HG02943 (cell line): ENCODE measurements around the gene UGT1A7.

ENCODE experiments used
- ATAC-seq: cut with Tn5 transposase; IDR thresholded peaks from one replicate; pipeline ENCODE4 v1.9.1; 2021; ENCODE audit warnings: mild to moderate bottlenecking, low read depth, moderate library complexity; ENCODE audit not compliant: unreplicated experiment

The UGT1A7 gene

DNA sequence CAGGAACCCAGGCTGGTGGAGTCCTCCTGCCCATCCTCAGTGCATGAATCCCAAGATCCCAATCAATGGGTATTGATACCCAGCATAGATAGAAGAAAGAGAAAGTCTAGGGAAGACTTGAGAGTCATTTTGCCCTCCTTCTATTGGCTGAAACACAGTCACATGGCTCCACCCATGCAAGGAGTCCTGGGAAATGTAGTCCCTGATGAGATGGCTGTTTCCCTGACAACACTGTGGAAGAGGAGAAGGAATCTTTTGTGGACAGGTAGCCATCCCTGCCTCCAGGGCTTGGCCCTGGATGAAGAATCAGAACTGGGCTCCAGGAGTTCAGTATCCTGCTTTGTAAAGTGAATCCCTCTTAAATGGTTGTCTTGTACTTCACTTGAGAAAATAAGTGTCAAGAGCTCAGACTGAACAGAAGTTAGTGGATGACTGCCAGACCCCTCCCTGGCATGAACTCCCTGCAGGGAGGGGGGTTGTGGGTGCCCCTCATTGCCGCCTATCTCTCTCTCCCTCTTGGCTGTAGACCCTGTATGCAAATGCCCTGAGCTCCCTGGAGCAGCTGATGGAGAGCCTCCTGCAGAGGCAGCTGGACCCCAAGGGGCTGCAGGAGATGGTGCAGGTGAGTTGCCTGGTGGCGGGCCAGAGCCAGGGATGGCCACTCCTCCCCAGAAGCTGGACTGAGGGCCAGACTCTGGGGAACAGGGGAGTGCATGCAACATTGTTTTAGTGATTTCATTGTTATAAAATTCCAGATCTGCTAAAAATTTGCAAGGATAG is 132.5 kb downstream of the UGT1A7 start:
- ATAC-seq, result no peak

DNA sequence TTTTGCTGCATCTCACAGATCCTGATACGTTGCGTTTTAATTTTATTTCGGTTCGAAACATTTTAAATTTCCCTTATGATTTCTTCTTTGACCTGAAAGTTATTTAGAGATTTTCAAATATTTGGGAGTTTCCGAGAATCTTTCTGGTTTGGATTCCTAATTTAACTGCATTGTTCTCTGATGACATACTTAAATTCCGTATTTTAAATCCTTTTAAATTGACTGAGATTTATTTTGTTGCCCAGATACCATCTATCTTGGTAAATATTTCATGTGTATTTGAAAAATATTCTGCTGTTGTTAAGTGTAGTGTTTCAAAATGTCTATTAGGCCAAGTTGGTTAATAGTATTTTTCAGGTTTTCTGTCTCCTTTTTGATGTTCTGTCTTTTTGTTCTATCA is 134.2 kb downstream of the UGT1A7 start:
- ATAC-seq, result no peak

DNA sequence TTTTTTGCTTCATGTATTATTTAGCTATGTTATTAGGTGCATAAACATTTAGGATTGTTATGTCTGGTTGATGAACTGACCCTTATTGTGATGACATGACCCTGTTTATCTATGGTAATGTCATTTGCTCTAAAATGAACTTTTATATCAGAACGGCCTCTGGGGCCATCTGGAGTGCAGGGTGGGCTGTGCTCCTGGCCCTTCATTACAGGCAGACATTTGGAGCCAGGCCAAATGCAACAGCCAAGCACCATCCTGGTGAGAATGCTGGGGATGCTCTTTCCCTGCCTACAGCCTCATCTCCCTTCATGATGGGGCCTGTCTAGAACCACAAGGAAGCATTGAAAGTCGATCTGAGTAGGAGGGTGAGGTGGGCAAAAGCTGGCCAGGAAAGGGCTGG is 134.6 kb downstream of the UGT1A7 start:
- ATAC-seq, result no peak

DNA sequence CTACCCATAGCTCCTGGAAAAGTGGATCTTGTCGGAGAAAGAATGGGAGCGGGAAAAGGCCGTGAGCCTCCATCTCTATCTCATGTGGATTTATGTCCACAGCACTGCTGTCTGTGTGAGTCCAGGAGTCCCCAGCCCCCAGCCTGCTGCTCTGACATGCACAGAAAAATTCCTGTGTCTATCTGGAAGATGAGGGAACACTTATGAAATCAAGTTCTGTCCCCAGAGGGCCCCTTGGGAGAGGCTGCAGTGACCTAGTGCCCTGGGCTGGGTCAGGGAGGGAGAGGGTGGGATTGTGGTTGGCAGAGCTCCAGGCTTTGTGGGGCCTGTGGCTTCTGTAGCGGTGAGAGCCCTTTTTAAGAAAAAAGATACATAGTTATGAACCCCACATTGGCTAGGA is 135.1 kb downstream of the UGT1A7 start:
- ATAC-seq, result no peak

DNA sequence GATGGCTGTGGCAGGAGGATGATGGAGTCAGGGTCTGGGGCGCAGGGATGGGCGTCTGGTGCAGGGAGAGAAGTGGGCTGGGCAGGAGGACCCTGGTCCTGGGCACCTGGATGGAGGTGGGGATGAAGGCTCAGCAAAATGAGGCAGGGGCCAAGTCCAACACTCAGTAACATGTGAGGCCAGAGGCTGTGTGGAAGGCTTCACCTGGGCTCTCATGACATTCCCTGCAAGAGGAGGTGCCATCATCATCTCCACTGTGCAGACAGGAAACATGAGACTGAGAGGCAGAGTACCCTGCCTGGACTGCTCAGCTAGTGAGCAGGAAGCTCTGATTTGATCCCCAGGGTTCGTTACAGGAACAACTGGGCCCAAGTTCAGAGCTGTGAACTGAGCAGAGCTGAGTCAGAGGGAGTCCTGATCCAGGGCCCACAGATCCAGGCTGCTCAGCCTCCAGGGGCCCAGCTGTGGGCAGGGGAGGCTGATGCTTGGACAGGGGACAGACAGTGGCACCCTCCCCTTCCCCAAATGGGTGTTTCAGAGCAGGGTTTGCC is 135.7 kb downstream of the UGT1A7 start:
- ATAC-seq, result no peak

DNA sequence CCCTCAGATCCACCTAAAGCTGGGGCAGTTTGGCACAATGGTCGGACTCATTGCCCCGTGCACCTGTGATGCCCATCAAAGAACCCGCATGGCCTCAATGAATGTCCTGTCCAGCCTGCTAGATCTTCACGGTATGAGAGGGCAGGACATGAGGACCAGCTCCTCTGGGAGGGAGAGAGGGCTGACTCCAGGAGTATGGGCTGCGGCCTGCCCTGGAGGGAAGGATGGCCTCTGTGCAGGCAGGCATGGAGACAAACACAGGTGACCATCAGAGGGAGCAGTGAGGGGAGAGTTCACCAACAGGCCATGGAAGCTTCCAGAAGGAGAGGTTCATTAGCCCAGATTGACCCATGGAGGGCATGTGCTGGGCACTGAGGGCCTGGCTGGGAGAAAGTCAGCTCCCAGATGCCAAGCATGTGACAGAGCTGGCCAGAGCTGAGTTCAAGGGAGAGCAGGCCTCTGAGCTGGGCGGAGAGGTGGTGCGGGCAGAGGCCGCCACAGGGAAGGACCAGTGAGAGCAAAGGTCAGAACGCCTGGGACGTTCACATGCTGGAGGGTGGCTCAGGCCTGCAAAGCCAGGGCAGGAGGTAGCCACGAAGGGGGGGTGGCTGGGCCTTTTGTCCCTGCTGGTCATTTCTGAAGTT is 136.4 kb downstream of the UGT1A7 start:
- ATAC-seq, result no peak

DNA sequence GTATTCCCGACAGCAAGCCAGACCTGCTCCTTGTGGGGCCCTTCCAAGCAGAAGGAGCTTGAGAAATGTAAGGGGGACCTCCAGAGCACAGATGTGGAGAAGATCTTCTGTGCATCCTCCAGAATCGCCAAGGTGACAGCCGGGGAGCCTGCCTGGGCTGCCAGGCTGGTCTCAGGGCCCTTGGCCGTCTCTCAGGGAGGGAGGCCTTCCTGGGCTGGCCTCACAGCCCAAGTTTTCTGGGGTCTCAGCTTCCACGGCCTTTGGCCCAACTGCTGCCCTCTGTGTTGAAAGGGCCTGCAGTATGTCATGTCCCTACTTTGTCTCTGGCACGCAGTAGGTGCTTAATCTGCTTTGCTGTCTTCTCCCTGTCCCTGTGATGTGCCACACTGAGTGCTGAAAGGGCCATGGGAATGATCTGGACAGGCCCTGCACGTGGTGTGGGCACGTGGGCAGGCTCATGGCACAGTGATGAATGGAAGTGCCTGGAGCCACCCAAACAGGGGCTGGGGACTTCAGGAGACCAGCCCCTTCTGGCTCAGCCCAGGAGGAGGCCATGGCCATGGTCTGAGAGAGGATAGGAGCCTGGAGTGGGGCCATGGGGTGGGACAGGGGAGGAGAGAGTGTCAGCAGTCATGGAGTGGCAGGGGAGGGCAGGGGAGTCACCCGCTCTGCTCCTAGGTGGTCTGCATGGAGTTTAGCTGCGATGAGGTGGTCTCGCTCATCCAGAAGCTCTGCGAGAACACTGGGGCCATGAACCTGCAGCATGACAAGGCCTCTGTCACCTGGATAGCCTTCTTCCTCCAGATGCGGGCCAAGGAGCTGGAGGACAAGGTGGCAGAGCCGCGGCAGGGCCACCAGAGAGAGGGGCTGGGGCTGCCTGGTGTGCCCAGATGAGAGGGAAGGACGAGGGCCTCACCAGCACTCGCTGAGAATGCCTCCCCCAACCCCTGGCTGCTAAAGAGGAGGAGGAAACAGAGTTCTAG is 137.2 kb downstream of the UGT1A7 start:
- no peak for ATAC-seq

DNA sequence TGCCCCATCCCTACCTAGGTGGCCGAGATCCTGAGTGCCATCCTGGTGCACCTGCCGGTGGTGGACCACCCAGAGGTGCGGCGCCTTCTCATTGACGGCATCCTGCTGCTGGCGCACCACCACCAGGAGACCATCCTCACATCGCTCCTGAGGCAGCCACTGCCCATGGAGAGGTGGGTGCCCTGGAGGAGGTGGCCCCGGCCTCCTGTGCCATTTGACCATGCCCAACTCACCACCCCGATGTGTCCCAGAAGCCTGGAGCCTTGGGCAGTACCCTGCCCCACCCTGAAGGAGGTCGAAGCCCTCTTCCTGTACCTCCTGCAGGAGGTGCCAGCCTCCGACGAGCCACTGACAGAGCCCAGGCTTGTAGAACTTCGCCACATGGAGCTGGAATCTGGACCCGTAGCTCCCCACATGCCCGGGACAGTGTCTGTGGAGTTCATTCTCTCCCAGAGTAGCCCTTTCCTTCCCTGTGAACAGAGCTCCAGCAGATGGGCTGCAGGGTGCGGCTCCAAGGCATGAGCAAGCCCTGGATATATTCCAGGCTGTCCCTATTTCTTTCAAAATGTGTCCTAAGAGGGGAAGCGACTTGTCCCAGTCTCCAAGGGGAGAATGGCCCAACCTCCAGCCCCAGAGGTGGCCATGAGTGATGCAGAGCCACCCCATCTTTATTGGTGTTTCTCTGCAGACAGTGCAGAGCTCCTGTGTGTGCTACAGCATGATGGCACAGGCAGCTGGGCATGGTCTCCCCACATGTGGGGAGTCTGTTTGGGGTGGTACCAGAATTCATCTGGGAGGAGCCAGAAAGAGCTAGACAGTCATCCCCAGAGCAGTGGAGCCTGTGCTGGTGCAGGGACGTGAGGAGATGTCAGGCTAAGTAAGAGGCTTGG is 138.4 kb downstream of the UGT1A7 start:
- ATAC-seq, result no peak

DNA sequence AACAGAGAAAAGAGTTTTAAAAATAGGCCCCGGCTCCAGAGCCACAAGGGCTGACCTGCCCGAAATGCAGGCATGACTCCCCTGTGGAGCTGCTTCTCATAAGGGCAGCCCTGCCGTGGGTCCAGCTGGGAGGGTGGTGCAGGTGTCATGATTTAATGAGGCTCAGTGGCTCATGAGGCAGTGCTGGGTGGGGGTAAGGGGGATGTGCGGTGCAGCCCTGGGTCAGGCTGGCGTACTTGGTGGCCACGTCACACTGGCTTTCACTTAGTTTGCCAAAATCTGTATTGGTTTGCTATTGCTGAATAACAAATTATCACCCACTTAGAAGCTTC is 139.0 kb downstream of the UGT1A7 start:
- ATAC-seq, result no peak

DNA sequence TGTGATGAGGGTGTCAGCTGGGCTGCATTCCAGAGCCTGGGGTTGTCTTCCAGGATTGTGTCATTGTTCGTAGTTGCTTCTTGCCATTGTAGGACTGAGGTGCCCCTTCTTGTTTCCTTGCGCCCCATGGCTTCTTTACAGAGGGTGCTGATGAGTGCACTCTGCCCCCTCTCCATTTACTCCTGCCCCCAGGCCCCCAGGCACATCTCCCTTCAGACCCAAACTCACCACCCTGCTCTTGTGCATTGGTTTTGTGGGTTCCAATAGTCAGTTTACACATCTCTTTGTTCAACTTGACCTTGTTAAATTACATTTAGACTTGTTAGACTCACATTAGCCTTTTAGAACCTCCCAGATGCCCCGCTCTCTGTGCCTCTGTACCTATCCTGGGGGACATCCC is 139.5 kb downstream of the UGT1A7 start:
- ATAC-seq, result no peak

DNA sequence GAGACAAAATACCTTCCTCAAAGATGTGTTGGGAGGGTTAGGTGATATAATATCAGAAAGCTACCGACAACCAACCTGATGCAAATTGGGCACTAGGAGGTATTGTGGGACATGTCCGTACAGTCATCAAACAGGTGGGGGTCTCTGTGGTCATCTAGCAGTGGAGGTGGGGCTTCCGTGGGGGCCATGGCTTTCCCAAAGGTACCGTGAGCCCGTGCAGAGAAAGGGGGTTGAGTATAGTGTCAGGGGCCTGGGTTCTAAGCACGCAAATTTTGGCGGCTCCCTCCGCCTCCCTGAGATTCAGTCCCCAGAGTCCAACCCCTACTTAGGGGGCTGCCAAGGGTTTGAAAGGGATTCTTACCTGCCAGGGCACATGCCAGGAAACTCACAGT is 140.0 kb downstream of the UGT1A7 start:
- no peak for ATAC-seq

DNA sequence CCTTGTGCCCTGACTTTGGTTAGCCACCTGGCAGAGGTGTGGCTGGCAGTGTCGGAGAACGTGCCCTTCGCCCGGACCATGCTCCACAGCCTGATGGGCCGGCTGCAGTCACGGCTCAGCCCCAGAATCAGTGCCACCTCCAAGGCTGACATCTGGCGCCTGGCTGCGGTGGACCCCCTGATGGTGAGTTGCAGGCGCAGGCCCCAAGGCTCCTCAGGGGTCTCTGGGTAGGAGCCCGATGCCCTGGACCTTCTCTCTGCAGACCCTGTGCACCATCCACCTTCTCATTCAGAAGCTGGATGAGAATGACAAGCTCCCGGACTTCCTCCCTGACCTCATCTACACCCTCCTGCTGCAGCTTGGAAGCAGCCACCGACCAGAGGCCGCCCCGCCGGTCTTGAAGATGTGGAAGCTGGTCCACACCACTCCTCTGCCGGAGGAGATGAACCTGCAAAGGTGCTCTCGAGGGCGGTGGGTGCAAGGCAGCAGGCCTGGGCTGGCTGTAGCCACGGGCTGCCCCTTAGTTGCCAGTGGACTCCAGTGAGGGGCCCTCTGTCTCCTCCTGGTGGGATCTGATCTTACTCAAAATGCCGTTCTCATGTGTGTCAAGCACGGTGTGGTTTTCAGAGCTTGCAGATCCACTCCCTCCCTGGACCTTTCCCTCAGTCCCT is 140.5 kb downstream of the UGT1A7 start:
- ATAC-seq, result no peak
